Limb (tissue), 2 donors: ENCODE measurements around the gene METRNL.
A peak's percentile ranks its signal among the peaks of the same experiment; 100 is the strongest.

Source experiments
- DNase-seq, 2 donors: peaks; one replicate each; pipeline ENCODE4 v3.0.0-alpha.2; 2016; ENCODE audit errors: extremely low spot score in 2 of 2

METRNL gene

DNA sequence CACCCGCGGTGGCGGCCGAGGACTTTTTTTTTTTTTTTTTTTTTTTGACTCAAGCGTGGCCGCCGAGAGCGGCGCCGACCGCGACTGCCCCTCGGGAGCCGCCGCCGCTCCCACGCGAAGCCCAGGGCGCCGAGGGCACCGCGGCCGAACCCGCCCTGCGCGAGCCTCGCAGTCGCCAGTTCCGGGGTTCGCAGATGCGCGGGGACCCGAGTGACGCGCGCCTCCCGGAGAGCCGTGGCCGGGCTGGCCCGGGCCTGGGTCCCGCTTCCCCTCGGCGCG lies 1.1 kb downstream of the METRNL start:
- no peak for DNase-seq

DNA sequence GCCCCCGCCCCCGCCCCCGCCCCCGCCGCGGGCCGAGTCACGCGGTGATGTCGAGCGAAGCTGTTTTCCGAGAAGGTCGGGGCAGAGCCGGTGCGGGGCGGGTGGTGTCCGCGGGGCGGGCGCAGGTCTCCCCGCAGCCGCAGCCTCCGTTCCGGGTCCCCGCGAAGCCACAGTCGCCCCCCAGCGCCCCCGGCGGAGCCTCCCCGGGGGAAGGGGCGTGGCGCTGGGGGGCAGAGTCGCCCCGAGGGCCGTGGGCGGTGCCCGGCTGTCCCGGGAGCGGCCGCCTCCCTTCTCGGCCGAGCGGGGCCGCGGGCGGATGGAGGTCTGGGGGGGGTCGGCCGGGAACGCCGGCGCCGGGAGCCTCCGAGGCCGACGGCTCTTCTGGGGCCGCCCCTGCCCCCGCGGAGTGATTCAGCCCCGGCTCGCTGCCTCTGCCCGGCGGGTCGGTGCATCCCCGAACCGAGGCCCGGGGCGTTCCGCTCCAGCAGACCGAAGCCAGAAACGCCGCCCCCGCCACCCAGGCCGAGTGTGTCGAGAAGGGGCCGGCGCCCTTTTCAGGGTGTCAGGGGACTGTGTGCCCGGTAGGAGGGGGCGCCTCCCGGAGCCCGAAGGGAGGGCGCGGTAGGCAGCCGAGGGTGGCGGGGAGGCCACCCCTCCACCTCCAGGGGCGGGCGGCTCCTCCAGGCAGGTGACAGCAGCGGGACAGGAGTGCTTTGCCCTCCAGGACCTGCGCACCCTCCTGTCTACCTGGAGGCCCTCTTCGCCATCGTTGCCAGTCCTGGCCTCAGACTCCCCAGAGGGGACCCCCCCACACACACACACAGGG lies 1.7 kb downstream of the METRNL start:
- DNase-seq = peak in 1 of 2 donors; percentile 77

DNA sequence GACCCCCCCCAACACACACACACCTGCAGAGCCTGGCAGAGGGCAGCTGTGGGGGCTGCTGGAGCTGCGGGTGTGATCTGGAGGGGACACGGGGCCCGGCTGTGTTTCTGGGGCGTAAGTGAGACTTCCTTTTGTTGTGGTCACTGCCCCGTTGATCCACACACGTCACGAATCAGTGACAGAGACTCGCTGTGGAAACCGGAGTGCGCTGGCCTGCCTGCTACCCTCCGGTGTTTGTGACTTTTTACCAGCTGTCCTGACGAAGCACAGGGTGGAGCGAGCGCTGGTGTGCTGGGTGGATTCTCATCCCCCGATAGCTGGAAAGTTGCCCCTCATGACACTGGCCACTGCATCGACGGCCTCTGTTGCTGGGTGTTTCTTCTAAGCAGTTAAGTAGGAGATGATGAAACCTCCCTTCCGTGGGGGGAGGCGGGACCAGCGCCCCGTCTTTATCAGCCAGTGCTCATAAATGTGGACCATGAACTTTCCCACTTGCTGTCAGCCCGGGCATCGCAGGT lies 2.3 kb downstream of the METRNL start:
- DNase-seq = no peak

- DNase-seq = no peak
Observed at GRCh38 chr17:83082424-83082823, 3.0 kb downstream of the METRNL start.

GRCh38 chr17:83082909-83083367 lies 3.5 kb downstream of the METRNL start:
- no peak for DNase-seq

DNA sequence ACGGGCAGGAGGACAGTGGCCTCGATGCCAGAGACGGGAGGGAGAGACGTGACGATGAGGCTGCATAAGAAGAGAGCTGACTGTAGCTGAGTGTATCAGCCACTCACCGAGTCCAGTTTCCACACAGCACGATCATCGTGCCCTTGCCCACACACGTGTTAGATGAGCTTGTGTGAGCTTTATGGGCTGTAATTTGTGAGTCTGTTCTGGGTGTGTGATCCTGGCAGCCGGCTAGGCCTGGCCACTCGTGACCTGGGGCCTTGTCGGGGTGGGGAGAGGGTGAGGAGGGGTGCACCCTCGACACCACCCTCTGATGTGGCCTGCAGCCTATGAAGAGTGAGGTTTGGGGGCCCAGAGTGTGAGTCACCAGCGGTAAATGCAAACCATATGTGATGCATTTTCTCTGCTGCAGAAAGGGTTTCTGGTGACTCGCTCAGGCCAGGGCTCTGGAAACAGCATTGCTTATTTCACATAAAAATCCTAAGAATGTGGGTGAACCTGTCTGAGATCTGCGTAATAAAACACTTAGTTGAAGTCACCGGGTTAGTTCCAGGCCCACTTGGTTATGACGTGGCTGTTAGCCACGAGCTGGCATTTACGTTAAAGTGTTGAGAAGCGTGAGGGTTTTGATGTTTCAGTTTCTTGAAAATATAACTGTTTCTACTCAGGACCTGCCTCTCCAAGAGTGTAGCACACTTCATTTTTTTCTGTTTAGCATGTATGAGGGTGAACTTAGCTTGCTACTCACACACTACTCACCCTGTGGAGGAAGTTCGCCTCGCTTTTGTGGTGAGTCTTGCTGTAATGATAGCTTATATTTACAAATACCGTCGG lies 4.2 kb downstream of the METRNL start:
- DNase-seq = peak; percentile 71 to 79

DNA sequence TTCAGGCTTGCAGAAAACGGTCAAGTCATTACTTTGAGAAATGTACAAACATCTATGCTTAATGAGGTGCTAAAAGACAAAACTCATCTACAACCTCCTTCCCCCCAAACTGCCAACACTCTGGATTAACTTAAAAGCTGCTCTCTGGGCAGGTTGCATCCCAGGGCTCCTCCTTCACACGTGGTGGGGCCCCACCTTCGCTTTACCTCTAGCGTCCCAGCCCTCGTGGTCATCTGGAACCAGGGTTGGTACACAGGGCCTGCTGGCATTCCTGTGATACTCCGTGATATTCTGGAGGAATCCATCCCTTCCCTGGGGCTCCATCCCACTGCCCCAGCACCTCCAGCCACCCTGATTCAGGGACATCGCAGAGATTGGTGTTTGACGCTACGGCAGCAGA lies 4.8 kb downstream of the METRNL start:
- DNase-seq = no peak

GRCh38 chr17:83084621-83085056 lies 5.2 kb downstream of the METRNL start:
- no peak for DNase-seq

- DNase-seq = no peak
Observed at GRCh38 chr17:83085103-83085502, 5.7 kb downstream of the METRNL start.

- no peak for DNase-seq
Observed at GRCh38 chr17:83085526-83086198, 6.3 kb downstream of the METRNL start.

DNA sequence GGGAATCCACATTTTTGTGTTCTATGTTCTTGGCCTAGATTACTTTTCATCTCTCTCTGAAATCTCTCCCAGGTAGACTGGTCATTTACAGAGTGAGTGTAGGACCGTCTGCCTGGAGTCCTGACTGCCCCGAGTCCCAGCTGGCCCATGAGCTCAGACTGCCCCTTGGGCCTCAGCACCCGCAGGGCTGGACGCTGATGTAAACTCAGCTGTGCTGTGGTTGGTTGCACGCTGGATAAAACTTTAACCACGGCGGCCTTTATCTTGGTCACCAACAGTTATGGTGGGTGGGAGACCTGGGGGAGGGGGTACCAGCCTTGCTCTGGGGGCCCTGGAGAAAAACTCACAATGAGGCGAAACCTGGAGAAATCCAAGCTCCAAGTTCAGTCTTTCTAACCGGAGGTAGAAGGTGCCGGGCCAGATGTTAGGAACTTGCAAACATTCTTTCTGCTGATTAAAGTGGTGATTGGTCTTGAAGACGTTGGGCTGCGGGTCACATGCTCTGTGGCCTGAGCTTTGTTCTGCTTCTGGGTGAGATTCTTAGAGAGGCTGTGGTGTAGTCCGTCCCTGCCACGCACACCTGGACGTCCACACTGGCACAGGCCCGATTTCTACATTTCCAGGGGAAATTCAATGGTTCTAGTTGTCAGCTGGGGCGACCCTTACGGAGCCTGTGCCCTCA lies 6.9 kb downstream of the METRNL start:
- no peak for DNase-seq

- DNase-seq = no peak
Observed at GRCh38 chr17:83086907-83087787, 7.7 kb downstream of the METRNL start.

DNA sequence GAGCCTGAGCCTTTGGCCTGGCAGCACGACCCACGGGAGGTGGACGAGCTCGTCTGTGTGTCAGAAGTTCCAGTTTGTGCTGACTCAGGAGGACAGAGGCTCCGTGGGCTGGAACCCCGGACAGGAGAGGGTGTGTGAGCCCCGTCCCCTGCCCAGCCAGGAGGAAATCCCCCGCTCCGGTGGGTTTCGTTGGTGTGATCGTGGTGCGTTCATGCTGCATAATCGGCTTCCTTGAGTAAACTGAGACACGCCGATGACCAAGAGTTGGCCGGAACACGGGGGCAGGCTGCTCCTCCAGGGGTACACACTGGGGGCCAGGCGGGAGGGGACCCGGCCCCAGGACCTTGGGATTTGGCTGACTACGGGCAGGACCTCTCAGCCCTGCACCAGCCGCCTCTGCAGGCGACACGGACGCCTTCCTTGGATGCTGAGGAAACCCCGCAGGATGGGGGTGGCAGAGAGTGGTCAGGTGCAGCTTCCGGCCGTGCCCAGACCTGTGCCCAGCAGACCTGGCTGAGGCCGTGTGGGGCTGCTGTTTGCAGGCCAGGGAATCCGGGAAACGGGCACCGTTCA lies 8.5 kb downstream of the METRNL start:
- DNase-seq = no peak

GRCh38 chr17:83088451-83088850 lies 9.0 kb downstream of the METRNL start:
- no peak for DNase-seq

DNA sequence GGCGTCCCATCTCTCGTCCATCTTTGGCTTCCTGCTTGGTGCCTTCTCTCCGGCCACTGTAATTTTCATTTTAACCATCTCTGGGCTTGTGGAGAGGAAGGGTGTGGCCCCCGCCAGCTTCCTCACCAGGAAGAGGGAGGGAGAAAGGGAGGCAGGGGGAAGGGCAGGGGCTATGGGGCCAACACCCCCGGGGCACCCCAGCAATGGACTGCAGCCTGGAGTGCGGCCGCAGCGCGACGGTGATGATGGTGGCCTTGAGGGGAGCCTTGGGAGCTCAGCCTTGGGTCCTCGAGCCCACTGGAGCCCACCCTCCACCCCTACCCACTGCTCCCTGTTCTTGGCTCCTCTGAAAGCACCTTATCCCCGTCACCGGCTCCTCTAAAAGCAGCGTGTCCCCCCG lies 9.5 kb downstream of the METRNL start:
- DNase-seq = no peak

- no peak for DNase-seq
Observed at GRCh38 chr17:83089328-83090132, 10.1 kb downstream of the METRNL start.

DNA sequence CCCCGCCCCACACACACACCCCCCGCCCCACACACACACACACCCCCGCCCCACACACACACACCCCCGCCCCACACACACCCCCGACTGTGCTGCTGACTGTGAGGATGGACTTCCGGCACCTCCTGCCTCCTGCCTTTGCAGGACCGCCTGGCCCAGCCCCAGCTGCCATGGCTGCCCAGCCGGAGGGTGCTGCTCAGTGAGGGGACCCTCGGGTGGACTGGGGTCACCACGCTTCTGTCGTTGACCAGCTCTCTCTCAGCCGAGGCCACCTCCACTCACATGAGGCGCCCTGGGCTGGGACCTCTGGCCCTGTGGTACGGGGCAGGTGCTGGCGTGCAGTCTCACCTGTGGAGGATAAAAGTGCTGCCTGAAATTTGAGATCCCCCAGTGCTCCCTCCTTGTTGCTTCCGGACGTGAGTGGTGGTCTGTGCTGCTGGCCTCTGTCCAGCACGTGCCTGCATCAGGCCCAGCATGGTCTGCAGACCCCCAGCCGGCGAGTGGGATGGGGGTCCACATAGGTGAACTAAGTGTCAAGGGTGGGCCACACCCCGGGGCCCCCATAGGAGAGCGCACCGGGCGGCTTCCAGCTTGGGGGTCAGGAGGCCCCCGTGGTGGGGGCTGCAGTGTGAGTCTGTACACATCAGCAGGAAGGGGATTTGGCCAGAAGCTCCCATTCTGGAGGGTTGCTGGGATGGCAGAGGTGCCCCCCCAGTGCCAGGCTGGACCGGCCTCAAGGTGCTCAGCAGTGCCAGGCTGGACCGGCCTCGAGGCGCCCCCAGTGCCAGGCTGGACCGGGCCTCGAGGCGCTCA lies 11.2 kb downstream of the METRNL start:
- DNase-seq = no peak
